Measurements from ENCODE around the gene LDLRAD3. TPM values are rescaled to one million over a fixed set of nuclear protein-coding genes. Genes with fewer than 3 reads are reported as not detected.

The LDLRAD3 gene
- polyA plus RNA-seq, 1 donor (not counting 4 experiments of a cell fraction or from before 2014, with no cell fraction given) = 13.1 TPM

- dilution Hi-C loops (cut with MboI; ENCODE audit: extremely low pct_ligation_motif_present, low sequenced_read_pairs) = no loop called here
- H3K27ac ChIP-seq (ENCODE audit: control insufficient read depth, insufficient read depth, low read length) = no peak overlapping the region
- H3K36me3 ChIP-seq (ENCODE audit: control insufficient read depth in 2 of 2, extremely low read depth in 1 of 2, insufficient read depth in 2 of 2, low read length in 2 of 2) = peaks cover 0 to 5% of the 10 kb centered on the region in 2 experiments
- no peak overlapping the region for H3K9ac ChIP-seq (ENCODE audit: control insufficient read depth, extremely low read depth, insufficient read depth, low read length)
- FAIRE-seq = no peak
- no peaks in the 10 kb centered on the region for H3K4me1 ChIP-seq (ENCODE audit: control insufficient read depth, extremely low read depth, insufficient read depth, low read length)
- H2AFZ ChIP-seq (ENCODE audit: control insufficient read depth, low read length) = no peak overlapping the region
- no peaks in the 10 kb centered on the region for H3K27me3 ChIP-seq (ENCODE audit: control insufficient read depth, extremely low read depth, insufficient read depth, low read length)
- H4K20me1 ChIP-seq (ENCODE audit: control insufficient read depth, extremely low read depth, insufficient read depth, low read length) = no peaks in the 10 kb centered on the region
- H3K9me1 ChIP-seq (ENCODE audit: control insufficient read depth, extremely low read depth, insufficient read depth, low read length) = no peaks in the 10 kb centered on the region
- no peak overlapping the region for H3K4me2 ChIP-seq (ENCODE audit: control insufficient read depth, extremely low read depth, insufficient read depth, low read depth, low read length)
- no peak overlapping the region for H3K4me3 ChIP-seq (ENCODE audit: control insufficient read depth in 2 of 3, extremely low read depth in 1 of 3, insufficient read depth in 2 of 3, low read depth in 1 of 3, low read length in 3 of 3)
- no peak for DNase-seq (ENCODE audit: low read depth, low spot score)
- no peaks in the 10 kb centered on the region for H3K9me3 ChIP-seq (ENCODE audit: control insufficient read depth, low read depth, low read length)
- TF ChIP-seq, protein P1, sequence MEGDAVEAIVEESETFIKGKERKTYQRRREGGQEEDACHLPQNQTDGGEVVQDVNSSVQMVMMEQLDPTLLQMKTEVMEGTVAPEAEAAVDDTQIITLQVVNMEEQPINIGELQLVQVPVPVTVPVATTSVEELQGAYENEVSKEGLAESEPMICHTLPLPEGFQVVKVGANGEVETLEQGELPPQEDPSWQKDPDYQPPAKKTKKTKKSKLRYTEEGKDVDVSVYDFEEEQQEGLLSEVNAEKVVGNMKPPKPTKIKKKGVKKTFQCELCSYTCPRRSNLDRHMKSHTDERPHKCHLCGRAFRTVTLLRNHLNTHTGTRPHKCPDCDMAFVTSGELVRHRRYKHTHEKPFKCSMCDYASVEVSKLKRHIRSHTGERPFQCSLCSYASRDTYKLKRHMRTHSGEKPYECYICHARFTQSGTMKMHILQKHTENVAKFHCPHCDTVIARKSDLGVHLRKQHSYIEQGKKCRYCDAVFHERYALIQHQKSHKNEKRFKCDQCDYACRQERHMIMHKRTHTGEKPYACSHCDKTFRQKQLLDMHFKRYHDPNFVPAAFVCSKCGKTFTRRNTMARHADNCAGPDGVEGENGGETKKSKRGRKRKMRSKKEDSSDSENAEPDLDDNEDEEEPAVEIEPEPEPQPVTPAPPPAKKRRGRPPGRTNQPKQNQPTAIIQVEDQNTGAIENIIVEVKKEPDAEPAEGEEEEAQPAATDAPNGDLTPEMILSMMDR (optimal IDR thresholded peaks at IDR 0.05 in 1 of 3, IDR thresholded peaks at IDR 0.05 in 1 of 3, conservative IDR thresholded peaks at IDR 0.05 in 1 of 3; ENCODE audit: extremely low read depth in 1 of 3, insufficient read depth in 2 of 3, low read length in 3 of 3) = no peak
- TF ChIP-seq EZH2 (IDR thresholded peaks at IDR 0.05; ENCODE audit: low read length) = no peak
- H3K79me2 ChIP-seq (ENCODE audit: control insufficient read depth, insufficient read depth, low read length) = no peaks in the 10 kb centered on the region
Observed at GRCh38 chr11:36048496-36049247, 104.8 kb downstream of the LDLRAD3 start.

- Histone ChIP-seq H4K20me1 (ENCODE audit: control insufficient read depth, extremely low read depth, insufficient read depth, low read length) (no peaks in the 10 kb centered on the region), H3K27me3 (ENCODE audit: control insufficient read depth, extremely low read depth, insufficient read depth, low read length) (no peaks in the 10 kb centered on the region), H3K9me3 (ENCODE audit: control insufficient read depth, low read depth, low read length) (no peaks in the 10 kb centered on the region), H3K79me2 (ENCODE audit: control insufficient read depth, insufficient read depth, low read length) (no peaks in the 10 kb centered on the region), H3K36me3 (ENCODE audit: control insufficient read depth in 2 of 2, extremely low read depth in 1 of 2, insufficient read depth in 2 of 2, low read length in 2 of 2) (peaks cover 0 to 5% of the 10 kb centered on the region in 2 experiments), H3K4me3 (ENCODE audit: control insufficient read depth in 2 of 3, extremely low read depth in 1 of 3, insufficient read depth in 2 of 3, low read depth in 1 of 3, low read length in 3 of 3) (no peak overlapping the region), H3K9me1 (ENCODE audit: control insufficient read depth, extremely low read depth, insufficient read depth, low read length) (no peaks in the 10 kb centered on the region), H3K4me1 (ENCODE audit: control insufficient read depth, extremely low read depth, insufficient read depth, low read length) (no peaks in the 10 kb centered on the region), H3K9ac (ENCODE audit: control insufficient read depth, extremely low read depth, insufficient read depth, low read length) (no peak overlapping the region), H3K4me2 (ENCODE audit: control insufficient read depth, extremely low read depth, insufficient read depth, low read depth, low read length) (no peak overlapping the region), H2AFZ (ENCODE audit: control insufficient read depth, low read length) (no peak overlapping the region), H3K27ac (ENCODE audit: control insufficient read depth, insufficient read depth, low read length) (no peak overlapping the region)
- FAIRE-seq (no peak), DNase-seq (ENCODE audit: low read depth, low spot score) (no peak)
- TF ChIP-seq EZH2 (IDR thresholded peaks at IDR 0.05; ENCODE audit: low read length) = no peak
- TF ChIP-seq, protein P1 (optimal IDR thresholded peaks at IDR 0.05 in 1 of 3, IDR thresholded peaks at IDR 0.05 in 1 of 3, conservative IDR thresholded peaks at IDR 0.05 in 1 of 3; ENCODE audit: extremely low read depth in 1 of 3, insufficient read depth in 2 of 3, low read length in 3 of 3) = no peak
- dilution Hi-C loops (cut with MboI; ENCODE audit: extremely low pct_ligation_motif_present, low sequenced_read_pairs) = no loop called here
Observed at GRCh38 chr11:36051235-36052144, 107.6 kb downstream of the LDLRAD3 start.

All from keratinocyte (primary cell).